Measurements from ENCODE around the gene PCNP. TPM values are rescaled to one million over a fixed set of nuclear protein-coding genes. Genes with fewer than 3 reads are reported as not detected.
"Not testable (repeated sequence)": the region's sequence is repeated elsewhere in the genome, so short reads cannot be mapped to it uniquely, and the experiment has no call there.

The PCNP gene, protein sequence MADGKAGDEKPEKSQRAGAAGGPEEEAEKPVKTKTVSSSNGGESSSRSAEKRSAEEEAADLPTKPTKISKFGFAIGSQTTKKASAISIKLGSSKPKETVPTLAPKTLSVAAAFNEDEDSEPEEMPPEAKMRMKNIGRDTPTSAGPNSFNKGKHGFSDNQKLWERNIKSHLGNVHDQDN
- 147 TPM for polyA plus RNA-seq (2013, experiment 1 of 2; ENCODE audit: insufficient read length)
- polyA plus RNA-seq (2013, experiment 2 of 2; ENCODE audit: insufficient read length): 141 TPM

DNA sequence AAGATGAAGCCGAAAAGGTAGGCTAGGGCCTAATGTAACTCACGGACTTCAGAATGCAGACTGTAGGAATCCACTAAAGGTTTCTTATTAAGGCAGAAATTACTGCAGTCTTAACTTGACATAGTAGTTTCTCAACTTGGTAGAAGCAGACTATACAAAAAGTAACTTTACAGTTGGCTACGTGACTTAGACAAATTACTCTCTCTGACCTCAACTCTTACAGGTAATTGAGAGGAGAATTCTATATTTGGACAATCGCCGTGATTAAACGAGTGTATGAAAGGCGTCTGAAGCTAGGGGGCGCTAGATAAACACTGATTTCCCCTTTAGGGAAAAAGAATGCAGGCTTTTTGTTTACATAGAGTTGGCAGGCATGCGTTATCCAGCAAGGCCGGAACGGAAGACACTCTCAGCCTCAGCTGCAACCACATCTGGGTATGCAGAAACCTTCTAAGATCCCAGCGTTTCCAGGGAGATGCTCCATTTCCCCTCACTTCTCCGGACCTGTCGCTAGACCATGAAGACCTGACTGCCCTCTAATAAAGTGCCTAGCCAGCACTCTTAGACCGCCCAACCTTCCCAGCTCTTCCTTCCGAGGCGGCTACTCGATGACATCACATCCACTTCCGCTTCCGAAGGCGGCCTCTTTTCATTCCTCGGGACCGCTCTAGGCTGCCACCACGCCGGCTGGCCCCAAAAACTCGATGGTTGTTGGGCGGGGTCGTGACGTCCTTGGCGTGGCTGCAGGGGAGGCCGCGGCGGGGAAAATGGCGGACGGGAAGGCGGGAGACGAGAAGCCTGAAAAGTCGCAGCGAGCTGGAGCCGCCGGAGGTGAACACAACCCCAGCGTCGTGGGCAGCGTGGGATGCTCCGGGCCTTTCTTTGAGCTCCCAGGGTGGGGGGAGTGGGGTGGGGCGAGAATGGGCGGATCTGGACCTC, at the start of gene PCNP:
TSS of gene PCNP (plus strand) at position 732 of the 939 bp plus-strand sequence. CDS start at position 768, 36 bp downstream.
- DNase-seq: peak; percentile 99

DNA sequence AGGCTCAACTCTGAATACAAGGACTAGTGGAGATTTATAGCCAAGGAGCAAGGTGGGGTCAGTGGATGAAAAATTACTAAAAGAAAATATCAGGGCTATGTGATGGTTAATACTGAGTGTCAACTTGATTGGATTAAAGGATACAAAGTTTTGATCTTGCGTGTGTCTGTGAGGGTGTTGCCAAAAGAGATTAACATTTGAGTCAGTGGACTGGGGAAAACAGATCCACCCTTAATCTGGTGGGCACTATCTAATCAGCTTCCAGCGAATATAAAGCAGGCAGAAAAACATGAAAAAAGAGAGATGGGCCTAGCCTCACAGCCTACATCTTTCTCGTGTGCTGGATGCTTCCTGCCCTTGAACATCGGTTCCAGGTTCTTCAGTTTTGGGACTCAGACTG, 46.5 kb upstream of the PCNP start:
- no peak for DNase-seq

DNA sequence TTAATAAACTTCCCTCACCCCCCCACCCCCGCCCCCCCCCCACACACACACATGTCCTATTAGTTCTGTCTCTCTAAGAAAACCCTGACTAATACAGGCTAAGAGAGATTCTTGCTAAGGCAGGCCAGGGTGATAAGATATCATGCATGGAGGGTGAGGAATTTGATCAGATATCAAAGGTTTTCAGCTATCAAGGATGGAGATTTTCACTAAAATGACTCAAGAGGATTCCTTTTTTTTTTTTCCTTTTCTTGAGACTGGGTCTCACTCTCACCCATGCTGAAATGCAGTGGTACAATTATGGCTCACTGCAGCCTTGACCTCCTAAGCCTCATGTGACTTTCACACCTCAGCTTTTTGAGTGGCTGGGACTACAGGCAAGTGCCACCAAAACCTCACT, 46.1 kb upstream of the PCNP start:
- DNase-seq: no peak

DNA sequence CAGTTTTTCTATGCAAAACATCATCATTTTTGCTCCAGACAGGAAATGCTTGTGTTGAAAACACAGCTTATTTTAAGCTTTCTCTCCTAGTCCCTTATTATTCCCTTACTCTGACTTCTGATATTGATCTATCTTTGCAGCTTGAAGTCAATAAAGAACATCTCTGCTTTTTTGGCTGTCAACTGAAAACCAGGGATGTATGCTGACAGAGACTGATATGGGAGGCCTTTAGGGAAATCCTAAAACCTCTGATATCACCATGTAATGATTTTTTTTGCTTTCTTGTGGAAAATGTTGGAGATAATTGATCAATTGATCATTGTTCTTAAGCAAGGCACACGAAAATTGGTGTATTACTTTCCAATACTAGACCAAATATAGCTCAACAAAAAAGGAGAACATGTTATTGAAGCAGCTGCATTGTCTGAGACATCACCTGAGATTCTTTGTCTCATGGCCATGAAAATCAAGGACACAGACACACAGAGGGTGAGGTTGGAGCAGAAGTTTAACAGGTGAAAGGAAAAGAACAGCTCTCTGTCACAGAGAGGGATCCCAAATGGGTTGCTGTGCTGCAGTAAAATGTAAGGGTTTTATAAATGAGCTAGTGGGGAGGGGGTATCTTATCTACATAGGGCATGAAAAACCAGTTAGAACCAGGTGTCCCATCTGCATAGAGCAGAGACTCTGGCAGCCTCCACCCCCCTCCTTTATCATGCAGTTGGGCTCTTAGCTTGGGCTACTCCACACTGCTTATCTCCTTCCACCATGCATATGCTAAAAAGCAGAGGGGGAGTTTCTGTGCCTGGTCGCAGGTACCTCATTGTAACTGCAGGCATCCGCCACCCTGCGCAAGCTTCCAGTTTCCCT, 43.9 kb upstream of the PCNP start:
- DNase-seq: no peak

DNA sequence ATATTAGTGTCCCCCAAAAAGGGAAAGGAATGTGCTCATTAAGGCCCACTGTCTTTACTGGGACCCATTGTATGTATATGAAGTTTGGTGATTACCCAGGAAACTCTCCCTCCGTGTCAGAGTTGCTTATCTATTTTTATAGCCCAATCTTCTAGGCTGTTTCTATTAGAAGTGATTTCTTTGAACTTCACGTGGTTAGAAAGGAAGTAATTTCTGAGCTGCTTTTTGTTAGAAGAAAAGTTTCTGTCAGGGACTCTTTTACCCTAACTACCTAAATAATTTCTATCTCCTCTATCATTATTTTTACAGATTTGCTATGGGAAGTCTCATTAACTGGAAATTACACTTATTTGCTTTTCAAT, 43.3 kb upstream of the PCNP start:
- DNase-seq: no peak

DNA sequence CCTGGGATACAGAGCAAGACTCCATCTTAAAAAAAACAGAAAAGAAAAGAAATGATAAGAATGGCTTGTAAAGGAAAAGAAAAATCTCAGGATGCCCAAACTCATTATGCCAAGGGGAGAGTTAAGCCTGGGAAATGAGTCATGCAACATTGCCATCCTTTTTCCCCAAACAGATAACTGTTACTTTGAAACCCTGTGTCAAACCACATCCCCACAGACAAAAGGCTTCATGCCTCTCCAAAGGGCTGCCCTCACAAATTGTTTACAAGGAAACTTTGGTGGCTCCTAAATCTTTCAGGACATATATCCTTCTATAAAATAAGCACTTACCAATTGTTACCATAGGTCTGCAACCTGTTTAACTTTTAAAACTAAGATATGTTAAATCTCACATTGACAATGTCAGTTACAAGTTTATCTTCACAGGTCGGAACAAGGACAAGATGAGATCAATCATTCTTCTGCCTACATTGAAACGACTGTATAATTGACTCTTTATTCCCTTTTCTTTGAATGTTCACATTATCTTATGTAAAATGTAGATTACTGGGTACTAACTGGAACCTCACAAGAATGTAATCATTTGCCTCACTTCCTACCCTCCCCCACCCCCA, 42.4 kb upstream of the PCNP start:
- DNase-seq: no peak

DNA sequence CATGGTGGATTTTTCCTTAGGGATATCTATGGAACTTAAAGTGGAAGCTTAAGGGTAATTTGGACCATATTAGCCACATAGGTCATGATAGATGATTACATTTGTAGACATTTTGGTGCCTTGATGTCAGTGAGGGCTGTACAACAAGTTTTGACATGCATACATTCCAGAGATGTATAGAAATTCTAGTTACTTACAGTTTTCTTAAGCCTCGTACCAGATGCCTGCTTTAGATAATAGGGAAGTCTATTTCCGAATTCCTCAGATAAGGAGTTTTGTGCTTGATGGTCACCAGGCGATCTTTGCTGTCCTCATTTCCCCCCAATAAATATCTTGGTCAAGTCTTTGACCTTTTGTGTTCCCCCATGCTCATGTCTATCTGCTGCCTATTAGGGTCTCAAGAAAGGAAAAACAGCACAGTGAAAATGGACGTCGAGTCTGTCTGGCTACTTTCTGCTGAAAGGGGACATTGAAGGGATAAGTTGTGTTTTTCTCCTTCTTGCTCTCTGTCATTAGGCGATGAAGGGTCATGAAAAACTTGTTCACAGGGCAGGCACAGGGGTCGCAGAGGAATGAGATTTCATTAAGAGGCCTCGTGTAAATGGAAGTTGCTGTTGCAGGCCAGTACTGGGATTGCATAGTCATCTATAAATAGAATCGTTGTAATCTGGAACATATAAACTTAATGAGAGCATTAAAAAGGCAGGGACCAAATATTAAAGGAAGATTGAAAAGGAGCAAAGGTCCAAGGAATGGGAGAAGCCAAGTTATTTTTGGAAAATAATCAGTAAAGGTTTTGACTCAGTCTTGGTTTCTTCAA, 41.0 kb upstream of the PCNP start:
- DNase-seq: no peak

DNA sequence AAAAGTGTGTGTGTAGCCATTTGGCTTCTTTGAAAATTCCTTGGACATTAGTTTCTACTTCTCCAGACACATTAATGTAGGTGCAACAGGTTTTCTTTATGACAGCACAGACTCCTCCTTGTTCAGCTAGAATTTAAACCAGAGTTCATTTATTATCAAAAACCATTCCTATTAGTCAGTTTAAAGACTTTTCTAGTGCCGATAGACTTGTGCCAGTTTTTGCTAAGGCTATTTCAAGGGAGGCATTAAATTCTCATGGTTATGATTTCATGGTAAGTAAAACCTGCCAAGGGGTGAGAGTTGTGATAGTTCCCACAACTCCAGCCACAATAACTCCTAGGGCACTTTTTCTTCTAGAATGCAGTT, 40.4 kb upstream of the PCNP start:
- DNase-seq: no peak

DNA sequence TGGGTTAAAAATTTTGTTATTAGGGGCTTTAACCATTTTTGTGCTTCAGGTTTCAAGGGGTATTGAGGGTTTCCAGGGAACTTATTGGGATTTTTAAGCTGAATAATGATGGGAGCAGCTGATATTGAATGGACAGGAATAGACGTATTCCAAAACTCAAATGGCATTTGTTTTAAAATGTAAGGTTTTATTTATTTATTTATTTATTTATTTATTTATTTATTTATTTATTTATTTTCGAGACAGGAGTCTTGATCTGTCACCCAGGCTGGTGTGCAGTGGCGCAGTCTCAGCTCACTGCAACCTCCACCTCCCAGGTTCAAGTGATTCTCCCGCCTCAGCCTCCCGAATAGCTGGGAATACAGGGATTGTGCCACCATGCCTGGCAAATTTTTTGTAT, 38.8 kb upstream of the PCNP start:
- DNase-seq: no peak

DNA sequence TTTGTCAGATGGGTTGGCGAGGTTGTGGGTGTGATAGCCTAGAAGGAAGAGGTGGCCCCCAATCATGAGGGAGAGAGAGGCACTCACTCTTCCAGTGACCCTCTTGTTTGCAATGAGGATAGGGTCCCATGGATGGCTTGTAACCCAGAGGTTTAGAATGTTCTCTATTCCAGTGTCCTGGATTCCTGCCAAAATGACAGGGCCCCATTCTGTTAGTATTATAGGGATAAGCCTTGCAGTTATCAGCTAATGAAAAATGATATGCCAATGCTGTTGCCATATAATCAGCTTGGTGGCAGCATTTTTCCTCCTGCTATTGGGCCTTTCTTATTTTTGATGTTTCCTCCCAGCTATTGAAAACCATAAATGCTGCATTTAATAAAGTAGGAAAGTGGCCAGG, 37.7 kb upstream of the PCNP start:
- no peak for DNase-seq

DNA sequence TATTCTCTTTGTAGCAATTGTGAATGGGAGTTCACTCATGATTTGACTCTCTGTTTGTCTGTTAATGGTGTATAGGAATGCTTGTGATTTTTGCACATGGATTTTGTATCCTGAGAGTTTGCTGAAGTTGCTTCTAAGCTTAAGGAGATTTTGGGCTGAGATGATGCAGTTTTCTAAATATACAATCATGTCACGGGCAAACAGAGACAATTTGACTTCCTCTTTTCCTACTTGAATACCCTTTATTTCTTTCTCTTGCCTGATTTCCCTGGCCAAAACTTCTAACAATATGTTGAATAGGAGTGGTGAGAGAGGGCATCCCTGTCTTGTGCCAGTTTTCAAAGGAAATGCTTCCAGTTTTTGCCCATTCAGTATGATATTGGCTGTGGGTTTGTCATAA, 37.0 kb upstream of the PCNP start:
- DNase-seq: not testable (repeated sequence)

DNA sequence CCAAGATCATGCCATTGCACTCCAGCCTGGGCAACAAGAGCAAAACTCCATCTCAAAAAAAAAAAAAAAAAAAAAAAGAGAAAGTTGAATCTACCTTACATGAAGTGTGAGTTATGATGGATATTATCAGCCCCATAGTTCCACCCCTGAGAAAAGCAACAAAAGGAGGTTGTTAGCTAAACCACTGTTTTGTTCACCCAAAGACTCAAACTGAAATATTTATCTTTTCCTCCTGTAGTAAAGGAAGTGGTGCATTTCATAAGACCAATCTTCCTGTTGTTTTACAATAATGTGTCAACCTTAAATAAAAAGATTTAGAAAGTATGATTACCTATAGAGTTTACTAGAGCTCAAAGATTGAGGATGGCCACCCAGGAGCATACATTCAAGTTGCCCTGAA, 31.0 kb upstream of the PCNP start:
- DNase-seq: no peak

DNA sequence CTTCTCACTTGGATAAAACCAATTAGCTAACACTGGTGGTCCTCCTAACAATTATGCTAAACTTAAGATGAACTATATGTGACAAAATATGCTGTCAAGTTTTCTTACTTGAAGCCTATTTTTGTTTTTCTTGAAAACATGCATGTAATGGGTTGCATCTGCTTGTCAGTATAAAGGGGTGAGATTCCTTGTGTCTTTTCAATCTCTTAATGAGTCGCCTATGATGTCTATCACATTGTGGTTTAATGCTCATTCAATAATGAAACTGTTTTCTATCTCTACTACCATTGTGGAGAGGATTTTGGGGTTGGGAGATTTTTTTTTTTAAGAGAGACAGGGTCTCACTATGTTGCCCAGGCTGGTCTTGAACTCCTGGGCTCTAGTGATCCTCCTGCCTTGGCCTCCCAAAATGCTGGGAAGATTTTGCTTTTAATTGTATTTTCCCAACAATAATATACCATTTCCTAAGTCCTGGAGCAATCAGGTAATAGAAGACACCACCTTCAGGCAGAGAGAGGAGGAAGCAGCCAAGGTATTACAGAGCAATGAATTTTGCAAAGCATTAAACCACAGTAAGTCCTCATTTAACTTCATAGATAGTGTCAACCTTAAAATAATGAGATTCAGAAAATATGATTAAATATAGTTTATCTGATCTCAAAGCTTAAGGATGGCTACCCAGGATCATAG, 29.7 kb upstream of the PCNP start:
- DNase-seq: no peak

DNA sequence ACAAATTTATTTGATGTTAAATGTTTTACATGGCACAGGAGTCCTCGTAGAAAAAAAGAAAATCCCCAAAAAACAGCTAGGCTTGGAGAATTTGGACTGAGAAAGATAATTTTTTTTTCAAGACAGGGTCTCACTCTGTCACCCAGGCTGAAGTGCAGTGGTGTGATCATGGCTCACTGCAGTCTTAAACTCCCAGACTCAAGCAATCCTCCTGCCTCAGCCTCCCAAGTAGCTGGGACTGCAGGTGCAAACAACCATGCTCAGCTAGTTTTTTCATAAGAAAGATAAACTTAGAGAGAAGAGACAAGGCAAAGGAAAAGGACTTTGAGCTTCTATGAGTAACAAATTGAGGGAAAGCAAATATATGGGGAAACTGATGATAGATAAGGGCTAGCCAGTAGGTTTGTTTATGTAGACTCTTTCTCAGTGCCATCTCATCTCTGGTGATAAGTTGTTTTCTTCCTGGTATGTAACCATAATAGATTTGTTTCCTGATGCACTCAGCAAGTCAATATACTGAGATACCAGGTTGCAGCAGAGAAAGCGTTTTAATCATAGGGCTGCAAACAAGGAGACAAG, 25.4 kb upstream of the PCNP start:
- no peak for DNase-seq

DNA sequence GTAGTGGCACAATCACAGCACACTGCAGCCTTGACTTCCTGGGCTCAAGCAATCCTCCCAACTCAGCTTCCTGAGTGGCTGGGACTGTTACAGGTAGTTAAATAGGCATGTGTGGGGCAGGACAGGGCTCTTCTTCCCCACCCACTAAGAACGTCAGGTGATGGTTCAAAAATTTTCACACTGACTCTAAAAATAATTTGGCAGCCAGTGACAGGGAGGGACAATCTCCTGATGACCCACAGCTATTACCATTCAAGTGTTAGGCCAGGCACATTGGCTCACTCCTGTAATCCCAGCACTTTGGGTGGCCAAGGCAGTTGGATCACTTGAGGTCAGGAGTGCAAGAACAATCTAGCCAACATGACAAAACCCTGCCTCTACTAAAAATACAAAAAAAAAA, 24.5 kb upstream of the PCNP start:
- DNase-seq: no peak

DNA sequence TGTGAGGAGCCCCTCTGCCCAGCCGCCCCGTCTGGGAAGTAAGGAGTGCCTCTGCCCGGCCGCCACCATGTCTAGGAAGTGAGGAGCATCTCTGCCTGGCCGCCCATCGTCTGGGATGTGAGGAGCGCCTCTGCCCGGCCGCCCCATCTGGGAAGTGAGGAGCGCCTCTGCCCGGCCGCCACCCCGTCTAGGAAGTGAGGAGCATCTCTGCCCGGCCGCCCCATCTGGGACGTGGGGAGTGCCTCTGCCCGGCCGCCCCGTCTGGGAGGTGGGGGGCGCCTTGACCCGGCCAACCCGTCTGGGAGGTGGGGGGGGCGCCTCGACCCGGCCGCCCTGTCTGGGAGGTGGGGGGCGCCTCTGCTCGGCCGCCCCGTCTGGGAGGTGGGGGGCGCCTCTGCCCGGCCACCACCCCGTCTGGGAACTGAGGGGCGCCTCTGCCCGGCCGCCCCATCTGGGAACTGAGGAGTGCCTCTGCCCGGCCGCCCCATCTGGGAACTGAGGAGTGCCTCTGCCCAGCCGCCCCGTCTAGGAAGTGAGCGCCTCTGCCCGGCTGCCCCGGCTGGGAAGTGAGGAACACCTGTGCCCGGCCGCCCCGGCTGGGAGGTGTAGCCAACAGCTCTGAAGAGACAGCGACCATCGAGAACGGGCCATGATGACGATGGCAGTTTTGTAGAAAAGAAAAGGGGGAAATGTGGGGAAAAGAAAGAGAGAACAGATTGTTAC, 22.5 kb upstream of the PCNP start:
- DNase-seq: not testable (repeated sequence)

DNA sequence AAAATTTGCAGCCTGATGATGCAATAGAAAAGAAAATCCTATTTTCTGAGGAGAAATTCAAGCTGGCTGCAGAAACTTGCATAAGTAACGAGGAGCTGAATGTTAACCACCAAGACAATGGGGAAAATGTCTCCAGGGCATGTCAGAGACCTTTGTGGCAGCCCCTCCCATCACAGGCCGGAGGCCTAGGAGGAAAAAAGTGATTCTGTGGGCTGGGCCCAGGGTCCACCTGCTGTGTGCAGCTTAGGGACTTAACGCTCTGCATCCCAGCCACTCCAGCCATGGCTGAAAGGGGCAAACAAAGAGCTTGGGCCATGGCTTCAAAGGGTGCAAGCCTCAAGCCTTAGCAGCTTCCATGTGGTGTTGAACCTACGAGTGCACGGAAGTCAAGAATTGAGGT, 20.6 kb upstream of the PCNP start:
- not testable (repeated sequence) for DNase-seq

DNA sequence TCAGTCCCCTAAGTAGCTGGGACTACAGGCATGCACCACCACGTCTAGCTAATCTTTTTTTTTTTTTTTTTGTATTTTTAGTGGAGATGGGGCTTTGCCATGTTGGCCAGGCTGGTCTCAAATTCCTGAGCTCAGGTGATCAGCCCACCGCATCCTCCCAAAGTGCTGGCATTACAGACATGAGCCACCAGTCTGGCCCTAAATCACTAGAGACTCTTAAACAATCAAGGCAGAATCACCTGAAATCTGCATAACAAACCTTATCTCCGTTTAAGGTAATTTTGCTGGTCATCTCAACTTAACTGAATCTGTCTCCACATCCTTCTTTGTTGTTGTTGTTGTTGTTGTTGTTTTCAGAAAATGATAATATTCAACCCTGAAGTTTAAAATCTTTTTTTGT, 17.9 kb upstream of the PCNP start:
- no peak for DNase-seq

DNA sequence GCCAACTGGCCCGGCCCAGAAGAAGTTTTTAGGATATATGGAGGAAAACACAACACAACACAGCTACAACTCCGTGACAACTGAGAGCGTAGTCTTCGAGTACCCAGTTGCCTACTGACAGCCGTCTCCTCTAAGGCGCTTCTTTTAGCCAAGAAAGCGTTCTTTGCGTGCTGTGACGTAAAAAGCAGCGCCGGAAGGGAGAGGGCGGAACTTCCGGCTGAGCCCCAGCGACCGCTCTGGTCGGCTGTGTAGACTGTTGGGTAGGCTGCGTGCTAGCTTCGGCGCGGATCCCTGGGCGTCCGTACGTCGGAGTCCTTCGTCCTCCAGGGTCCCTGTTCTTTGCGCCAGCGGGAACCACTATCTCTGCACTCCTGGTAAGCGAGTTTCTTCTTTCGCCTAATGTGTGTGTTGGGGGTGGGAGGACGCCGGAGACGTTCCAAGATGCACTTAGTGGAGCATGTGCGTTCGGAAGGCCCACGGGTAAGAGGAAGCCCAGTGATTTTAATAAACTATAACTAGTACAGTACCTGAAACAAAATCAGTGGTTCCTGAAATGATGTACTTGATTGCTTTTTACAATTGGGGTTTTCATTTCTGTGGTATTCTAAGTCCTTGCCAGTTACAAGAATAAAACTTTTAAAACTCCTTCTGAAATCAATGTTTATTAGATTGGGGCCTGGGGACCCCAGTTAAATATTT, 12.2 kb upstream of the PCNP start, which contains the start of gene TRMT10C:
TSS of gene TRMT10C (plus strand) at position 239 of the 699 bp plus-strand sequence. CDS start 2,914 bp downstream, outside the sequence.
- DNase-seq: peak; percentile 93
